Esophagus muscularis mucosa (tissue), 4 donors: Measurements from ENCODE around the gene RPIA. TPM values are rescaled to one million over a fixed set of nuclear protein-coding genes. Genes with fewer than 3 reads are reported as not detected.

Experiments
- DNase-seq: peaks from one replicate; pipeline ENCODE4 v3.0.0-alpha.2; 2017; ENCODE audit errors: extremely low spot score
- H3K27ac ChIP-seq, 4 donors: fragments of 200-600 bp; sonication (generic); replicated peaks in 1 of 4; 1 replicate in 3 of 4; 2 replicates in 1 of 4; pipeline ENCODE4 v1.5.1; 2016 to 2019; ENCODE audit warnings: mild to moderate bottlenecking in 1 of 4
- H3K27me3 ChIP-seq, 4 donors: fragments of 200-600 bp; sonication (generic); one replicate each; pipeline versions ENCODE4 v1.5.1 to v1.6.0; 2016 to 2019
- H3K36me3 ChIP-seq, 4 donors: fragments of 200-600 bp; sonication (generic); one replicate each; pipeline ENCODE4 v1.5.1; 2016 to 2019
- H3K4me1 ChIP-seq, 4 donors: fragments of 200-600 bp; sonication (generic); one replicate each; pipeline ENCODE4 v1.5.1; 2016 to 2019
- H3K4me3 ChIP-seq, 4 donors: fragments of 200-600 bp; sonication (generic); 1 replicate in 2 of 4; 2 replicates in 2 of 4; pipeline ENCODE4 v1.5.1; 2016 to 2019; ENCODE audit warnings: mild to moderate bottlenecking in 4 of 4, moderate library complexity in 1 of 4
- H3K9me3 ChIP-seq, 4 donors: fragments of 200-600 bp; sonication (generic); 1 replicate in 3 of 4; 2 replicates in 1 of 4; pipeline ENCODE4 v1.5.1; 2016 to 2019
- CTCF ChIP-seq, 3 experiments: fragments of 200-600 bp in 2 of 3; fragments of 450-650 bp in 1 of 3; sonication (generic) in 2 of 3; IDR thresholded peaks; one replicate each; pipeline ENCODE4 v1.5.1; 2017 to 2019; ENCODE audit warnings: antibody characterized with exemption in 3 of 3, mild to moderate bottlenecking in 2 of 3, moderate library complexity in 1 of 3
- EP300 ChIP-seq: sonication (generic); formaldehyde crosslinking; IDR thresholded peaks from one replicate; pipeline ENCODE4 v1.6.1; 2017; ENCODE audit warnings: antibody characterized with exemption
- POLR2A ChIP-seq: fragments of 450-650 bp; IDR thresholded peaks from one replicate; pipeline ENCODE4 v1.6.1; 2017; ENCODE audit warnings: antibody characterized with exemption, moderate library complexity, mild to moderate bottlenecking, low read depth
- POLR2AphosphoS5 ChIP-seq, 2 donors: sonication (generic); formaldehyde crosslinking; IDR thresholded peaks; one replicate each; pipeline ENCODE4 v1.6.1; 2017; ENCODE audit warnings: antibody characterized with exemption in 2 of 2
- WGBS: methylation state at CpG from one replicate; pipeline ENCODE4 v1.1.5; 2018; 5-methylcytosine and 5-hydroxymethylcytosine counted together
- intact Hi-C: fragments of 100-400 bp; cut with DNase I; formaldehyde crosslinking; loops from one replicate; pipeline ENCODE4 v1.15.1; 2023
- total RNA-seq, 4 donors: library from RNA; depleted of rRNA; stranded (reverse); fragments of >200 nt; gene quantifications; one replicate each; pipeline versions ENCODE4 v1.1.0 to v1.2.1, GENCODE V29; 2016

The RPIA gene
- total RNA-seq, 4 donors from 2014 or later: 6.6 to 8.6 (median 7.4) TPM

GRCh38 chr2:88729061-88729745, 37.7 kb downstream of the RPIA start:
- peaks cover 0 to 7% (median 0%) of the 10 kb centered on the region in 4 donors for H3K4me1 ChIP-seq
- intact Hi-C loops: no loop called here
- no peak overlapping the region for H3K4me3 ChIP-seq
- no peaks in the 10 kb centered on the region for H3K9me3 ChIP-seq
- DNase-seq: no peak
- no peaks in the 10 kb centered on the region for H3K27me3 ChIP-seq
- no peak overlapping the region for H3K27ac ChIP-seq
- no peak for TF ChIP-seq CTCF (IDR thresholded peaks at IDR 0.05)
- no peak for TF ChIP-seq POLR2AphosphoS5 (IDR thresholded peaks at IDR 0.05)
- no peak for TF ChIP-seq POLR2A
- TF ChIP-seq EP300: no peak
- 86% methylated on average over 7 of the region's 8 CpGs for WGBS
- peaks cover 0 to 5% (median 2%) of the 10 kb centered on the region in 4 donors for H3K36me3 ChIP-seq

GRCh38 chr2:88733155-88733902, 41.9 kb downstream of the RPIA start:
- no peak overlapping the region for H3K4me3 ChIP-seq
- peaks cover 0 to 29% (median 0%) of the 10 kb centered on the region in 4 donors for H3K4me1 ChIP-seq
- no peaks in the 10 kb centered on the region for H3K9me3 ChIP-seq
- no peaks in the 10 kb centered on the region for H3K27me3 ChIP-seq
- no peak for DNase-seq
- no peak for TF ChIP-seq CTCF (IDR thresholded peaks at IDR 0.05)
- TF ChIP-seq EP300: no peak
- TF ChIP-seq POLR2AphosphoS5 (IDR thresholded peaks at IDR 0.05): no peak
- TF ChIP-seq POLR2A: no peak
- intact Hi-C loops: no loop called here
- WGBS: 99% methylated on average over 4 of the region's 4 CpGs
- H3K27ac ChIP-seq: no peak overlapping the region
- H3K36me3 ChIP-seq: peaks cover 0 to 34% (median 11%) of the 10 kb centered on the region in 4 donors

GRCh38 chr2:88735133-88735532, 43.7 kb downstream of the RPIA start:
- peaks cover 0 to 30% (median 1%) of the 10 kb centered on the region in 4 donors for H3K4me1 ChIP-seq
- intact Hi-C loops: no loop called here
- H3K9me3 ChIP-seq: no peaks in the 10 kb centered on the region
- no peak overlapping the region for H3K27ac ChIP-seq
- no peaks in the 10 kb centered on the region for H3K27me3 ChIP-seq
- peaks cover 0 to 44% (median 20%) of the 10 kb centered on the region in 4 donors for H3K36me3 ChIP-seq
- H3K4me3 ChIP-seq: no peak overlapping the region
- WGBS: 60% methylated on average over 4 of the region's 4 CpGs
- no peak for DNase-seq
- TF ChIP-seq POLR2AphosphoS5 (IDR thresholded peaks at IDR 0.05): no peak
- TF ChIP-seq CTCF (IDR thresholded peaks at IDR 0.05): no peak
- no peak for TF ChIP-seq EP300
- no peak for TF ChIP-seq POLR2A

- no peak for DNase-seq
- WGBS: 89% methylated on average over 6 of the region's 6 CpGs
- no peak overlapping the region for H3K27ac ChIP-seq
- intact Hi-C loops: no loop called here
- H3K4me3 ChIP-seq: no peak overlapping the region
- TF ChIP-seq POLR2AphosphoS5 (IDR thresholded peaks at IDR 0.05) (no peak), CTCF (IDR thresholded peaks at IDR 0.05) (no peak), EP300 (no peak), POLR2A (no peak)
- no peaks in the 10 kb centered on the region for H3K27me3 ChIP-seq
- H3K9me3 ChIP-seq: no peaks in the 10 kb centered on the region
- H3K36me3 ChIP-seq: peaks cover 0 to 48% (median 23%) of the 10 kb centered on the region in 4 donors
- peaks cover 0 to 30% (median 1%) of the 10 kb centered on the region in 4 donors for H3K4me1 ChIP-seq
Measured at GRCh38 chr2:88735853-88736252, 44.4 kb downstream of the RPIA start.
